GM13976 (cell line): ENCODE data around the gene RASEF.

ENCODE experiments used
- DNase-seq: peaks from one replicate; pipeline ENCODE4 v3.0.0; 2012; ENCODE audit warnings: low spot score
- in situ Hi-C: fragments of 300-500 bp; cut with MboI; formaldehyde crosslinking; loops from one replicate; pipeline ENCODE4 v1.12.0; 2022; ENCODE audit warnings: low sequenced_read_pairs, mixed read lengths, inconsistent platforms; ENCODE audit not compliant: unreplicated experiment
- TF ChIP-seq, protein P1 (sequence below): IDR thresholded peaks from 2 replicates; pipeline ENCODE4 v1.5.1; 2012; ENCODE audit warnings: borderline replicate concordance, mild to moderate bottlenecking; ENCODE audit not compliant: insufficient read depth; ENCODE audit errors: extremely low read depth, missing control alignments, control extremely low read depth

Gene RASEF

GRCh38 chr9:83000765-83001164 lies 62.2 kb downstream of the RASEF start:
- TF ChIP-seq, protein P1, sequence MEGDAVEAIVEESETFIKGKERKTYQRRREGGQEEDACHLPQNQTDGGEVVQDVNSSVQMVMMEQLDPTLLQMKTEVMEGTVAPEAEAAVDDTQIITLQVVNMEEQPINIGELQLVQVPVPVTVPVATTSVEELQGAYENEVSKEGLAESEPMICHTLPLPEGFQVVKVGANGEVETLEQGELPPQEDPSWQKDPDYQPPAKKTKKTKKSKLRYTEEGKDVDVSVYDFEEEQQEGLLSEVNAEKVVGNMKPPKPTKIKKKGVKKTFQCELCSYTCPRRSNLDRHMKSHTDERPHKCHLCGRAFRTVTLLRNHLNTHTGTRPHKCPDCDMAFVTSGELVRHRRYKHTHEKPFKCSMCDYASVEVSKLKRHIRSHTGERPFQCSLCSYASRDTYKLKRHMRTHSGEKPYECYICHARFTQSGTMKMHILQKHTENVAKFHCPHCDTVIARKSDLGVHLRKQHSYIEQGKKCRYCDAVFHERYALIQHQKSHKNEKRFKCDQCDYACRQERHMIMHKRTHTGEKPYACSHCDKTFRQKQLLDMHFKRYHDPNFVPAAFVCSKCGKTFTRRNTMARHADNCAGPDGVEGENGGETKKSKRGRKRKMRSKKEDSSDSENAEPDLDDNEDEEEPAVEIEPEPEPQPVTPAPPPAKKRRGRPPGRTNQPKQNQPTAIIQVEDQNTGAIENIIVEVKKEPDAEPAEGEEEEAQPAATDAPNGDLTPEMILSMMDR: no peak
- DNase-seq: no peak
- in situ Hi-C loops: no loop called here

DNA sequence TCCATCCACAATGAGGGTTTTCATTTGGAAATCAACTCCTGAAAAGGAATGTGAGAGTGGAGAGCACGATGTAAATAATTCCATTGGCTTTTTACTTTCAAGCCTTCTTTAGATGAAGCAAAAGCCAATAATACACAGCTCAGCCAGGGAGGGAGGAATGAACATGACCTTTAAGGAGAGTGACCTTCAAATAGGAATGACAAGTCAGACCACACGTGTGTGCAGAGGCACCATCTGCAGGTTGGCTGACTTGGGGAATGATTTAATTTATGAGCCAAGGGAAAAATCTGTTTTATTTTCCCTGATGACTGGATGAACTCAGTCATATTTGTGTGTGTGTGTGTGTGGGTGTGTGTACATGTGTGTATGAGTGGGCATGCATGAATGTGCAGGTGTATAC lies 64.5 kb downstream of the RASEF start:
- in situ Hi-C loops: no loop called here
- TF ChIP-seq, protein P1: no peak
- DNase-seq: no peak

DNA sequence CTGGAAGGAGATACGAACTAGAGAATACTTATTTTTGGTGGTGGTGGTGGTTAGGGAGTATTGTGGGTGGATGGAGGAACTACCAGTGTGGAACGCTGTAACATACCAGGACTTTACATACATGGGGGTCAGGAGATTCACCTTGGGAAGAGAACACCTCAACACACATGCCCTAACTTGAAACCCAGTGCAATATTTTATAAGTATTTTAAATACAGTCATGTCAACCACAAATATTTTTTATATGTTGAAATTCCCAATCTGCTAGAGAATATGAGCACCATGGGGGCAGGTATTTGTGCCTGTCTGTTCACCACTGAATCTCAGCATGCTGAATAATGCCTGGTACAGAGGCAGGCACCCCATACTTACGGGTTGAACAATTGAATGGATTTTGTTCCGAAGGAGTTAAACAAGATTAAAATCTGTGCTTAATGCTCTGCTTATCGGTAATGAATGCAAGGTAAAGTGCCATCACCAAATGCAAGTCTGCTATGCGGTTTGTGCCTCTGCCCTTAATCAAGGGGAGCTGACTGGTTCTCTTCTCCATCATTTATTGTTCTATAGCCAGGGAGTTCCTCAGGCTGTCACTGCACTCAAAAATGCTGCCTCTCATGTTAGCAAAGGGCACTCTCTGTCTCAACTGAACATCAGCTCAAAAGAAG lies 65.3 kb downstream of the RASEF start:
- no peak for DNase-seq
- in situ Hi-C loops: no loop called here

DNA sequence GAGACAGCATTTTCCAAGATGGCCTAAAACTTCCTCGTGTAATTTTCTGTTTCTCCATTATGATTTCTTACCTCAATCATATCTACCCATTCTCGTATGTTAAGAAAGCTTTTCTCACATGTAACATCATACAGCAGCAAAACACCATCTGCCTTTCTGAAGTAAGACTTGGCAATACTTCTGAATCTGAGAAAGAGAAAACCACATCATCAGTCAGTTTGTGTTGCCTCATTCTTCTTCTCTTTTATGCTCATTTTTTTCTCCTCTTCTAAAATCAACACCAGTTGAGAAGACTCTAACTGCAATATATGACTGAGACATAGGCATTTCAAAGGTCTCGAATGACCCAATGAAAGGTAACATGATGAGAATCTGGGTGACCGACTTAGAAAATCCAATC lies 66.0 kb downstream of the RASEF start:
- TF ChIP-seq, protein P1: no peak
- no peak for DNase-seq
- in situ Hi-C loops: no loop called here

More for the DNA sequence above, 65.3 kb downstream of the RASEF start:
- TF ChIP-seq, protein P1: no peak

GRCh38 chr9:82993856-82994605 lies 68.9 kb downstream of the RASEF start:
- in situ Hi-C loops: no loop called here
- TF ChIP-seq, protein P1: no peak
- no peak for DNase-seq

DNA sequence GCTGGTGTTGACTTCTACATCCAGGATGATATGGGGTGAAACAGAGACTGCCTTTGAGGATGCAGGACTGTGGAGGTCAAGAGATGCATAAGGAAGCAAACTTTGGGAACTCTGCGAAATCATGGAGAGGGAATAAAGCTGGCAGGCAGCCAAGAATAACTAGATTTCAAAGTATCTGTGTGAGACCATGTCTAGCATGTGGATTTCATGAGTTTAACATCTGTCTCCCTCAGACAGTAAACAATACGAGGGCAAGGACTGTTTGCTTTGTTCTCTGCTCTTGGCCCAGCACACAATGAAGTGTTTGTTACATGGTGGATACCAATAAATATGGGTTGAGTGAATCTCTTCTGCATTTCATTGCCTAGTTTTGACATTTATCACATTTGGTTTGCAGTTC lies 71.3 kb downstream of the RASEF start:
- in situ Hi-C loops: no loop called here
- no peak for DNase-seq
- TF ChIP-seq, protein P1: no peak
